Upper lobe of left lung (tissue), 6 donors: ENCODE measurements around the gene DEPDC1. TPM values are rescaled to one million over a fixed set of nuclear protein-coding genes. Genes with fewer than 3 reads are reported as not detected.
"Not testable (repeated sequence)": the region's sequence is repeated elsewhere in the genome, so short reads cannot be mapped to it uniquely, and the experiment has no call there.

Experiments
- ATAC-seq, 2 donors: fragments of 200-7000 bp; cut with Tn5 transposase; one replicate each; pipeline ENCODE4 v1.9.1; 2022; ENCODE audit warnings: mild to moderate bottlenecking in 2 of 2, moderate library complexity in 2 of 2; ENCODE audit not compliant: low FRiP score in 2 of 2
- DNase-seq, 2 donors: peaks; one replicate each; pipeline ENCODE4 v3.0.0-alpha.2; 2019 to 2020
- H3K27ac ChIP-seq, 4 donors: fragments of 200-600 bp; sonication (generic); one replicate each; pipeline ENCODE4 v1.5.1; 2016 to 2019
- H3K27me3 ChIP-seq, 4 donors: fragments of 200-600 bp; sonication (generic); one replicate each; pipeline ENCODE4 v1.5.1; 2017 to 2019
- H3K36me3 ChIP-seq, 4 donors: fragments of 200-600 bp; sonication (generic); one replicate each; pipeline ENCODE4 v1.5.1; 2016 to 2019
- H3K4me1 ChIP-seq, 4 donors: fragments of 200-600 bp; sonication (generic); one replicate each; pipeline ENCODE4 v1.5.1; 2018 to 2019
- H3K4me3 ChIP-seq, 4 donors: fragments of 200-600 bp; sonication (generic); one replicate each; pipeline ENCODE4 v1.5.1; 2017 to 2019; ENCODE audit warnings: mild to moderate bottlenecking in 2 of 4, moderate library complexity in 1 of 4
- H3K9me3 ChIP-seq, 4 donors: fragments of 200-600 bp; sonication (generic); one replicate each; pipeline ENCODE4 v1.5.1; 2018 to 2019
- EP300 ChIP-seq, 4 donors: sonication (generic); formaldehyde crosslinking; IDR thresholded peaks; one replicate each; pipeline ENCODE4 v1.5.1; 2017; ENCODE audit warnings: antibody characterized with exemption in 4 of 4, control low read depth in 2 of 4
- POLR2A ChIP-seq, 4 donors: fragments of 450-650 bp; IDR thresholded peaks; one replicate each; pipeline ENCODE4 v1.5.1; 2016 to 2017; ENCODE audit warnings: antibody characterized with exemption in 4 of 4, mild to moderate bottlenecking in 2 of 4
- POLR2AphosphoS5 ChIP-seq, 2 donors: sonication (generic); formaldehyde crosslinking; IDR thresholded peaks; one replicate each; pipeline ENCODE4 v1.5.1; 2017; ENCODE audit warnings: antibody characterized with exemption in 2 of 2
- WGBS, 2 donors: methylation state at CpG; one replicate each; pipeline ENCODE4 v1.1.5; 2017 to 2018; 5-methylcytosine and 5-hydroxymethylcytosine counted together
- total RNA-seq, 6 donors: library from RNA; depleted of rRNA in 4 of 6; stranded (reverse); fragments of >200 nt in 4 of 6; gene quantifications; one replicate each; pipeline versions ENCODE4 v1.1.0 to v1.2.1, GENCODE V29; 2016 to 2021
- TF ChIP-seq, protein P1 (sequence below), 6 experiments: fragments of 450-650 bp in 4 of 6; fragments of 200-600 bp in 2 of 6; sonication (generic) in 2 of 6; IDR thresholded peaks; one replicate each; pipeline ENCODE4 v1.5.1; 2016 to 2019; ENCODE audit warnings: antibody characterized with exemption in 6 of 6
- donor health status: DM: no; HTN: no; CAD: no; lungs with moderate emphysema.
- donor health status: DM: no; HTN: yes; CAD: no; lungs with severe emphysema.

DEPDC1 gene
- total RNA-seq, 6 donors from 2014 or later, result 0.14 to 1.6 (median 0.69) TPM; not detected in 1

- TF ChIP-seq POLR2A (IDR thresholded peaks at IDR 0.05) (no peak), POLR2AphosphoS5 (IDR thresholded peaks at IDR 0.05) (no peak), EP300 (IDR thresholded peaks at IDR 0.05) (no peak)
- TF ChIP-seq, protein P1, sequence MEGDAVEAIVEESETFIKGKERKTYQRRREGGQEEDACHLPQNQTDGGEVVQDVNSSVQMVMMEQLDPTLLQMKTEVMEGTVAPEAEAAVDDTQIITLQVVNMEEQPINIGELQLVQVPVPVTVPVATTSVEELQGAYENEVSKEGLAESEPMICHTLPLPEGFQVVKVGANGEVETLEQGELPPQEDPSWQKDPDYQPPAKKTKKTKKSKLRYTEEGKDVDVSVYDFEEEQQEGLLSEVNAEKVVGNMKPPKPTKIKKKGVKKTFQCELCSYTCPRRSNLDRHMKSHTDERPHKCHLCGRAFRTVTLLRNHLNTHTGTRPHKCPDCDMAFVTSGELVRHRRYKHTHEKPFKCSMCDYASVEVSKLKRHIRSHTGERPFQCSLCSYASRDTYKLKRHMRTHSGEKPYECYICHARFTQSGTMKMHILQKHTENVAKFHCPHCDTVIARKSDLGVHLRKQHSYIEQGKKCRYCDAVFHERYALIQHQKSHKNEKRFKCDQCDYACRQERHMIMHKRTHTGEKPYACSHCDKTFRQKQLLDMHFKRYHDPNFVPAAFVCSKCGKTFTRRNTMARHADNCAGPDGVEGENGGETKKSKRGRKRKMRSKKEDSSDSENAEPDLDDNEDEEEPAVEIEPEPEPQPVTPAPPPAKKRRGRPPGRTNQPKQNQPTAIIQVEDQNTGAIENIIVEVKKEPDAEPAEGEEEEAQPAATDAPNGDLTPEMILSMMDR (IDR thresholded peaks at IDR 0.05), result no peak
- WGBS, 2 donors, result 81 to 92% methylated on average over 2 of the region's 2 CpGs
- no peaks in the 10 kb centered on the region for H3K9me3 ChIP-seq
- ATAC-seq (no peak), DNase-seq (no peak)
- H3K36me3 ChIP-seq, result no peaks in the 10 kb centered on the region
- no peak overlapping the region for H3K4me3 ChIP-seq
- H3K27ac ChIP-seq, result no peak overlapping the region
- no peaks in the 10 kb centered on the region for H3K27me3 ChIP-seq
- H3K4me1 ChIP-seq, result peaks cover 9 to 21% (median 12%) of the 10 kb centered on the region in 4 donors
Observed at GRCh38 chr1:68493193-68493592, 3.7 kb downstream of the DEPDC1 start.

- WGBS, 2 donors, result 95 to 99% methylated on average over 6 of the region's 6 CpGs
- not testable (repeated sequence) for H3K9me3 ChIP-seq, ATAC-seq, H3K27ac ChIP-seq, H3K4me3 ChIP-seq, H3K36me3 ChIP-seq, DNase-seq, H3K27me3 ChIP-seq
- peaks cover 9 to 15% (median 12%) of the 10 kb centered on the region in 4 donors for H3K4me1 ChIP-seq
Observed at GRCh38 chr1:68492255-68492654, 4.6 kb downstream of the DEPDC1 start.

DNA sequence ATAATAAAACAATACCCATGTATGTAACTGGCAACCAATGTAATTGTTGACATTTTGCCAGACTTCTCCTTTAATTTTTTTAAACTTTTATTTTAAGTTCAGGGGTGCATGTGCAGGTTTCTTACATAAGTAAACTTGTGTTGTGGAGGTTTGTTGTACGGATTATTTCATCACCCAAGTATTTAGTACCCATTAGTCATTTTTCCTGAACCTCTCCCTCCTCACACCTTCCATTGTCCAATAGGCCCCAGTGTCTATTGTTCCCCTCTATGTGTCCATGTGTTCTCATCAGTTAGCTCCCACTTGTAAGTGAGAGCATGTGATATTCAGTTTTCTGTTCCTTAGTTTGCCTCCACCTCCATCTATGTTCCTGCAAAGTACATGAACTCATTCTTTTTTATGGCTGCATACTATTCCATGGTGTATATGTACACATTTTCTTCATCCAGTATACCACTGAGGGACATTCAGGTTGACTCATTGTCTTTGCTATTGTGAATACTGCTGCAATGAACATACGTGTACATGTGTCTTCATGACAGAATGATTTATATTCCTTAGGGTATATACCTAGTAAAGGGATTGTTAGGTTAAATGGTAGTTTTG lies 6.7 kb downstream of the DEPDC1 start:
- TF ChIP-seq, protein P1 (IDR thresholded peaks at IDR 0.05), result no peak
- TF ChIP-seq POLR2A (IDR thresholded peaks at IDR 0.05) (no peak), POLR2AphosphoS5 (IDR thresholded peaks at IDR 0.05) (no peak), EP300 (IDR thresholded peaks at IDR 0.05) (no peak)
- 87 to 91% methylated on average over 2 of the region's 2 CpGs for WGBS, 2 donors
- Histone ChIP-seq H3K9me3 (no peaks in the 10 kb centered on the region), H3K27ac (no peak overlapping the region), H3K36me3 (no peaks in the 10 kb centered on the region), H3K27me3 (no peaks in the 10 kb centered on the region), H3K4me3 (no peak overlapping the region), H3K4me1 (no peaks in the 10 kb centered on the region)
- ATAC-seq (no peak), DNase-seq (no peak)

GRCh38 chr1:68485431-68486022 lies 11.4 kb downstream of the DEPDC1 start:
- ATAC-seq, result no peak
- no peak for DNase-seq
- Histone ChIP-seq H3K27me3 (no peaks in the 10 kb centered on the region), H3K27ac (no peak overlapping the region), H3K4me1 (no peaks in the 10 kb centered on the region), H3K36me3 (no peaks in the 10 kb centered on the region), H3K9me3 (no peaks in the 10 kb centered on the region), H3K4me3 (no peak overlapping the region)
- TF ChIP-seq EP300 (IDR thresholded peaks at IDR 0.05) (no peak), POLR2A (IDR thresholded peaks at IDR 0.05) (no peak), POLR2AphosphoS5 (IDR thresholded peaks at IDR 0.05) (no peak)
- TF ChIP-seq, protein P1 (IDR thresholded peaks at IDR 0.05), result no peak
- 80 to 91% methylated on average over 3 of the region's 3 CpGs for WGBS, 2 donors

DNA sequence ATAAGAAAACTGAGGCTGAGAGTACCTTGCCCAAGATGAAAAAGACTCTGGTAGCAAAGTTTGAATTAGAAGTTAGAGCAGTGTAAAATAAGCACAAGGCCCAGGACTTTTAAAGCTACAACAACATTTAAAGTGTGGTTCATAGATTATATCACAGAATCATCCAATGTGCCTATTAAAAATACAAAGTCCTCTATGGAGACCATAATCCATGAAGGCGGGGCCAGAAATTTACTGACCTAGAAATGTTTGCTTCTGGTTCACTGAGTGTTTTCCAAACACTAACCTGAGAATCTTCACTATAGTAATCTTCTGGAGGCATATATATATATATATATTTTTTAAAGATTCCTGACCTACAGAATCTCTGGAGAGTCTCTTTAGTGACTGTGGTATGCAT lies 12.3 kb downstream of the DEPDC1 start:
- Histone ChIP-seq H3K27ac (no peak overlapping the region), H3K4me1 (no peaks in the 10 kb centered on the region), H3K36me3 (no peaks in the 10 kb centered on the region), H3K9me3 (no peaks in the 10 kb centered on the region), H3K4me3 (no peak overlapping the region), H3K27me3 (no peaks in the 10 kb centered on the region)
- DNase-seq (no peak), ATAC-seq (no peak)
- TF ChIP-seq POLR2A (IDR thresholded peaks at IDR 0.05) (no peak), EP300 (IDR thresholded peaks at IDR 0.05) (no peak), POLR2AphosphoS5 (IDR thresholded peaks at IDR 0.05) (no peak)
- TF ChIP-seq, protein P1 (IDR thresholded peaks at IDR 0.05), result no peak
- whole genome bisulfite sequencing, 2 donors, result 100% methylated on average over 1 of the region's 1 CpG
